HG03196 (cell line): Measurements from ENCODE around the gene EPHA3.
"Not testable (repeated sequence)": the region's sequence is repeated elsewhere in the genome, so short reads cannot be mapped to it uniquely, and the experiment has no call there.

Source experiments
- ATAC-seq: cut with Tn5 transposase; IDR thresholded peaks from one replicate; pipeline ENCODE4 v1.9.1; 2021; ENCODE audit not compliant: unreplicated experiment

Gene EPHA3

DNA sequence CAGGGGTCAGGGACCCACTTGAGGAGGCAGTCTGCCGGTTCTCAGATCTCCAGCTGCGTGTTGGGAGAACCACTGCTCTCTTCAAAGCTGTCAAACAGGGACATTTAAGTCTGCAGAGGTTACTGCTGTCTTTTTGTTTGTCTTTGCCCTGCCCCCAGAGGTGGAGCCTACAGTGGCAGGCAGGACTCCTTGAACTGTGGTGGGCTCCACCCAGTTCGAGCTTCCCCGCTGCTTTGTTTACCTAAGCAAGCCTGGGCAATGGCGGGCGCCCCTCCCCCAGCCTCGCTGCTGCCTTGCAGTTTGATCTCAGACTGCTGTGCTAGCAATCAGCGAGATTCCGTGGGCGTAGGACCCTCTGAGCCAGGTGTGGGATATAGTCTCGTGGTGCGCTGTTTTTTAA is 243.5 kb downstream of the EPHA3 start:
- ATAC-seq, result not testable (repeated sequence)

DNA sequence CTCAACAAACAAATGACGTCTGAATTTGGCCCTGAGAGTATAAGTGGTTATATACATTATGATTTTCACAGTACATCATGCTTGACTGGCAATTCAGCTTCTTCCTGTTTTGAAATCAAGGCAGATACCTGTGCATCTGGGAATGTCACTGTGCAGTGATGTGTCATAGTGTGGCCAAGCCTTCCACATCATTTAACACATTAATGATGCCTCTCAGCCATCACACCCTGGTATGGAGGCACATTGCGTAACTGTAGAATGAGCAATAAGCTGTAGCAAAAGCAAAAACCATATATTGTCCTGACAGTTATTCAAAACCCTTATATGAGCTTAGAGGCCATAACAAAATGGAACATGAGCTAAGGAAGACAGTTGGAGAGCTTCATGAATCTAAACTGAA is 246.0 kb downstream of the EPHA3 start:
- no peak for ATAC-seq

DNA sequence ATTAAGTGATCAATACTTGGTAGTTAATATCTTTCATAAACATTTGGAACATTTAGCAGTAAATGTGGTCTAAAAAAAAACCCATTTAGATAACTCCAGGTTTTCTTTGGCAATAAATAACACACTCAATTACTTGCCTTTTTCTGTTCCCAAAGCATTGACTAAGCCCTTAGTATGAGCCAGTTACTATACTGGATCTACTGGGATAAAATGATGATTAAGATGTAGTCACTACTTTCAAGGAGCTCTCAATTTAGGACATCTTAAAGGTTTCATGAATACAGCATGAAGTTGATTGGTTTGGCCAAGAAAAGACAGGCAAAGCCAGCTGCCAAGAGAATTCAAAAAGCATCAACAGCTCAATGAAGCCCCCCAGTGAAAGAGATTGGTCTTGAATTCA is 250.9 kb downstream of the EPHA3 start:
- no peak for ATAC-seq

DNA sequence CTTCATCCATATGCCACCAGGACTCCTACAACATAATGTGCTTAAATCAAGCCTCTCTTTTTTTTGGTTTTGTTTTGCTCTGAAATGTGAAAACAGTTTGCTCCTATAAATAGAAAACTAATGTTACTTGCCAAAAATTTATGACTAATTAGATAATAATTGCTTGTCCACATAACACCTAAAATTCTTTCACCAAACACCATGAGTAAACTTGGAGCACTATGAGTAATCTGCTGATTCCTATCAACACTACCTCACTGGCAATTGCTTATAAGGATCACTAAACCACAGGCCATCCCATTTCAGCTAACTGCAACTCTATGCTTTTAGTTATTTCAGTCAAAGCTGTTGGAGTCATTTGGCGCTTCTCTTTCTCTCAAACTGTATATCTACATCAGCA is 252.7 kb downstream of the EPHA3 start:
- ATAC-seq, result no peak

DNA sequence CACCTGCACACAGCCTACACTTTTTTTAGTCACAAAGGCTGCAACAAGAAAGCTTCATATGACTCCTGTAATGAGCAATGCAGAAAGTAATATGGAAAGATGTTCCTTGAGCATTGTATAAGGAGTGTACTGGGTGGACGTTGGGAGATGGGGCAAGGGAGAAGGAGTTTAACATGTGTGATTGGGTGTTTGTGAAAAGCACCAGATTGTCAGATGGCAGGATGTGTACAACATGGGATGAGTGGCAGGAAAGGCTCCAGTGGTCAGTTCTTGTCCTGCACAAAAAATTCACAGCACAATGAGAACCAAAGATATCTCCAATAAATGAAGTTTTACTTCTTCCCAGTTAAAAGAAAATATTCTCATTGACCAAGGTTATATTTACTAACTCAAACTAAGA is 255.1 kb downstream of the EPHA3 start:
- ATAC-seq, result no peak

DNA sequence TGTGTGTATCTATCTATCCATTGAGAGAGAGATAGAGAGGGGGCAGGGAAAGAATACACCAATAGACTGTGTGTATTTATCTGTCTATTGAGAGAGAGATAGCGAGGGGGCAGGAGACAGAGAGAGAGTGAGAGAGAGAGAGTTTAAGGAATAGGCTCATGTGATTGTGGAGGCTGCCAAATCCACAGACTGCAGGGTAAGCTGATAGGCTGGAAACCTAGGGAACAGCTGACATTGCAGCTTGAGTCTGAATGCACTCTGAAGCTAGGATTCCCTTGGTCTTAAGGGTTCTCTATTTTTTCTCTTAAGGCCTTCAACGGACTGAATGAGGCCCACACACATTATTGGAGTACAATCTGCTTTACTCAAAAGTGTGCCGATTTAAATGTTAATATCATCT is 255.8 kb downstream of the EPHA3 start:
- ATAC-seq, result no peak

DNA sequence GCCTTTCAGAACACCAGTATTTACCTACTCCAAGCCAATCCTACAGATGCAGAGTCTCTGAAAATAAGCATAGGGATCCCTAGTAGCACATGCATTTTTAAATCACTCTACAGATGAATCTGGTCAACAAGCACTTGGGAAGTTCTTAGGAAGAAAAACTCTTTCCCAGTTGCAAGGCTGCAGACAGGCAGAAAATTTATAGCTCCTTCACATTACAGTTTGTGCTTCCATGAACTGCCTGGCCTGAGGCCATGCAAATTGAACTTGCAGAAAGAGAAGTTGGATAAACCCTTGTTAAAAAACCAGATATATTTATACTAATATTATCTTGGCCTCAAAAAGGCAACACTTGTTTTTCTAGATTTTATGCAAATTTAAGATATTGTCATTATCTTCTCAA is 256.9 kb downstream of the EPHA3 start:
- no peak for ATAC-seq

DNA sequence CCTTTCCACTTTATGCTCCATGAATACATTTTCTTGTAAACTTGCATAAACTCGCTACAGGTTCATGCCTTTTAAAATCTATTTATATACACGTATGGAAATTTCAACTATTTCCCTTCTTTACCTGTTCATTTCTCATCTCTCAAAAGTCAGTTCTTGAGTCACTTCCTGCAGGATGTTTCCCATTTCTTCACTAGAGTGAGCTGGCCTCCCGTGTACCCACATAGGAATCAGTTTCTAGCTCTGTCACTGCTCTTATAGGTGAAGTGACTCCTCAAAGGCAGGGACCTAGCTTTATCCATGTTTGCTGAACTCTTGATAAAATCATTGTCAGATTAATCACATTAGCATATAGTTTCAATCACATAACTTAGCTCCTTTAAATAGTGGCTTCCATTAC is 259.7 kb downstream of the EPHA3 start:
- ATAC-seq, result no peak

DNA sequence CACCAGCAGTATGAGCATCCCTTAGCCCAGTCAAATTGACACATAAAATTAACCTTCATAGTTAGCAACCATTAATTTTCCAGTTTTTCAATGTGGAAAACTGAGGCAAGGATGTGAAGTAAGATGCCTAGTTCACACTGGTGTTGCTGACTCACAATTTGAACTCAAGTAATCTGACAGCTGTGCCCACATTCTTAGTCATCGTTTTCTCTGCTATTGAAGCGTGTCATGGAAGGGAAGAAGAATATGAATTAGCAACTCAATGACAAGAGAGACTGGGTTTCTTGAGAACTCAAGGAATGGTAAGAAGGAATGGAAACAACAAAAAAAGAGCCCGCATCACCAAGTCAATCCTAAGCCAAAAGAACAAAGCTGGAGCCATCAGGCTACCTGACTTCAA is 261.4 kb downstream of the EPHA3 start:
- ATAC-seq, result no peak

DNA sequence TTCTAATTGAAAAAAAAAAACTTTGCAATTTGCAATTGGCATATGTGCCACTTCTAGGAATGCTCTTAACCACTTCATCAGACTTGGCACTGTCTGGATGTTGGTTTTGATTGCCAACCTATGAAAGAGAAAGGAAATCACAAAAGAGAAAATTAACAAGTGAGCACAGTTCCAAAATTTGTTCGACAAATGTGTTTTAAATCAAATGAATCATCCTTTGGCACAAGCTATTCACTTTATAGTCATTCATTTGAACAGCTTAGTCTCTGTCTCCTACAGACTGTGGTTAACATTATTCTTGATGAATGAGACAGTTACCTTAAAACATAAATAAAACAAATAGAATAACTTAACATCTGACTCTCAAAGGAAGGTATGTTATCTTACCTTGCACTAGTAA is 265.0 kb downstream of the EPHA3 start:
- no peak for ATAC-seq

DNA sequence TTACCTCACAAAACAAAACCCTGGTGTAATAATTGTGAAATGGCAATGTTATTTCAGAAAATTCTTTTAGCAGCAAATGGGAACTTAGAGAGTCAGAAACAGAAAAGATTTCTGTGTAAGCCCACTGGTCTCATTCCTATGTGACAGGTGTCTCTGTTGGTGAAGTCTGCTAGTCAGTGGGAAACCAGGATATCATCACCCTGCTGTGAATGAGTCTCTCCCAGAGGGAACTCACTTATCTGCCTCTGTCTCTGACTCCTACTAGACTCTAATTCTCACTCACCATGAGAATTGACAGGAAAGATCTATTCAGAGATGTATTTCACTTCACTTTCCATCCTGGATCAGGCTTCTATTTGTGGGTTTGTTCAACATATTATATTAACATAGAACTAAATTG is 266.0 kb downstream of the EPHA3 start:
- no peak for ATAC-seq

DNA sequence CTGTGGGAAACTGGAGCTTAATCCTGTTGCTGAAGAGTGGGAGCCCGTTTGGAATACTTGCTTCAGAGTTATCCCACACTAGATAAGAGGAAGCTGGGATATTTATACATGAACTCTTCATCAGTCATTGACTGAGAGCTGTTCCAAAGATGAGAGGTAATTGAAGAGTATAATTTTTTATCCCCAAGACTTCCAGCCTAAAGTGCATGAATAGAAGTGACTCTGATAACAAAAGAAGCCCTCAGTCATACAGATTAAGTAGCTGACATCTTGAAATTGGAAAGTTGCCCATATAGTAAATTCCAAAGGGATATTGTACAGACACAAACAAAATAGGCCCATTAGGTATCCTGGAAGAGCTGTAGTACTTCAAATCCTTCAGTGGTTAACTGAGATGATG is 268.0 kb downstream of the EPHA3 start:
- no peak for ATAC-seq

DNA sequence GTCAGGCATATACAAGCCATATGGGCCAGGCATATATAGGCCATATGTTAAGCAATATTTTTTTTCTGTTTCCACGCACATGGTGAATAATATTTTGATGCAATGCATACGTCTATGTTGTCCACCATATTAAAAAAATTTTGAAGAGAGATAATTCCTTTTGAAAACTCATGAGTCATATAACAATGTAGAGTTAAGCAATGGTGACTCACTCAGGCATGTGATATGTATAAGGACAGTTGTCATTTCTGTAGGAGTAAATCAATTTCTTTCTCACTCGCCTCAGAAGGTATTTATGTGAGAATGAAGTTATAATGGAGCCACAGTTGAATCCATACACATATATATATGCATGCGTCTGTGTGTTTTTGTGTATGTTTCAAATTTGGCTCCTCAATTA is 272.6 kb downstream of the EPHA3 start:
- ATAC-seq, result no peak

DNA sequence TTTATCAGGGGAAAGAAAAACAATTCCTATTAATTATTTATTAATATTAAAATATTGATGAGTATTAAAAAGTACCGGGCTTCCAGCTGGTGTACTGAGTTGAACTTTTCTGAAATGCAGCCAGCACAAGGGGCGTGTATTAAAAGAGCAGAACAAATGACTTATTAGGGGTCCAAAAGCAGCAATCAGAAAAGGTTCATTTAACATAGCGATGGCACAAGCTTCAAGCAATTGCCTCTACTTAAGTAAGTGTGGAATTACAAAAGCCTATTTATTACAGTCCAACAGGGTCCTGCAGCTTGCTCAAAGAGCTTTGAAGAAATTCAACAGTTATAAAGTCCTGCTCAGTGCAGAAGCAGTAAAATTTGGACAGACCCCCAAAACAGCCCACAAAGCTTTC is 285.6 kb downstream of the EPHA3 start:
- ATAC-seq, result no peak

DNA sequence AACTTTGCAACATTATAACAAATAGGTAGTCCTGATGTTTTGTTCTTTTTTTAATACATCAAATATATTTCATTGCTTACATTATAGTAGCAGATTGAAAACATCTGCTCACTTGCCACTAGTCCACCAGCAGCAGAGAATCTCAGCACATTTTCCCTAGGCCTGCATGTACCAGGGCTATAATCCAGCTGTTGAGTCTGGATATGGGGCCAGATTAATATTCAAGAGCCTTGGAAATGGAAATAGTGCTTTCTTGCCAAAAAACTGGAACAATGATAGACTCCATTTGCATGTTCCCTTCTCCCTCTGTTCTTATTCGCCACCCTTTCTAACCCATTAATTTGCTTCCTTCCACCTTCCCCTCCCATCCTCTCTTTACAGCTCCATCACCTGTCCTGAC is 288.0 kb downstream of the EPHA3 start:
- no peak for ATAC-seq

DNA sequence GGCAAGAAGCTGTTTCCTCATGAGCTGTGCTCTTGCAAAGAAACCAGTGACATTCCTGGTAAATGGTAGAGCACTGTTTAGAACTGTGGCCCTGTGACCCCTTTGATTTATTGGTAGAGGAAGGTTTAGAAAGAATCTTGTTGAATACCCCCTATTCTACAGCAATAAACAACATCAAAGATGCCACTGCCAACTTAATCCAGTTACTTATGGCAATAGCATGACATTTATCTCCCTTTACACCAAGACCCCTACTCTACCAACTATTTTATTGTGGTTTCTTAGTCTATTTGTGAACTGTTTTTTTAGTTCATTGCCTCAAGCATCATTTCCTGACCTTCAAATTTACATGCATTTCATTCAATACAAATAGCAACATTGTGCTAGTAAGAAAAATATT is 288.6 kb downstream of the EPHA3 start:
- ATAC-seq, result no peak

DNA sequence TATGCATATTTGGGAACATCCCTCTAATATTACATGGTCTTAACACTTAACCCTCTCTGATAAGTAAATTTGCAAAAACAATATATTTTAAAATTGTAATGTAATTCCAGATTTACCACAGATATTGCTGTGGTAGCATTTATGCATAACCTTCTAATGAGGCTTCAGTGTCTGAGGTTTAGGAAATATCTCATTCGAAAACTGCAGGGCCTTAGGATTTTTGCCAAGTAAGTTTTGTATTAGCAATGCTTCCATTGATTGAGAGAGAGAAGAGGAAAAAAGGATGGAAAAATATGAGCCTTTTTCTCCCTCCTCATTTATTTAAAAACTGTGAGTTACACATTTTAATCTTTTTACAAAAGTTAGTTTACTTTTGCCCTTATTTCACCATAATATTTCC is 294.6 kb downstream of the EPHA3 start:
- no peak for ATAC-seq

DNA sequence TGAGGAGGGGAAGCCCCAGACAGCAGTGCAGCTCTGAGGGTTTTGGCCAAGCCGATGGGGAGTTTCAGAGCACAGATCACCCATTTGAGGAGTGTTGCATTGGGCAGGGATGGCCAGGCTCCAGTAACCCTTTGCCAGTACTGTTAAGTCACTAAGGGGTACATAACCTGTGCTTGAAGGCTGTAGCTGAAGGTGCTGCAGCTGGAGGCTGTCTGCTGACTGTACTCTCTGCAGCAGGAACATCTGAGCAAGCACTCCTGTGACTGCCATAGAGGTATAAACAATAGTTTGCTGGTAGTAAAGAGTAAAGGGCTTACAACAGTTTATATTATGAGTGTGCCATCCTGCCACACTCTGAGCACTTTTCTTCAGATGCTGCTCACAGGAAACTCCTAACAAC is 297.8 kb downstream of the EPHA3 start:
- no peak for ATAC-seq

DNA sequence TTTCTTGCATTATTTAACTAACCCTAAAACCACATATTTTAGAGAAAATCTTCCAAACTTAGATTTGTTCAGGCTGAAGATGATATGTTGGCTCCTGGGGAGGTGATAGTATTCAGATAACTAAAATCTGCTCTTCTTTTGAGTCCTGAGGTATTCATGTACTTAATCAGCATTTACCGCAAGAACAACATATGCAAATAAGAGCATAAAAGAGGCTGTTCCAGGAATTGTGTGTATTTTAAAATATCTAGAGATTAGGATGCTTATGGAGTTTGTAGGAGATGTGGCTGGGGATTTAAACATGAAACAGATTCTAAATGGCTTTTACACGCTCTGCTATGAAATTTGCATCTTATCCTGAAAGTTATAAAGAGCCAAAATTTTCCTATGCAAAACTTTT is 298.2 kb downstream of the EPHA3 start:
- ATAC-seq, result no peak

DNA sequence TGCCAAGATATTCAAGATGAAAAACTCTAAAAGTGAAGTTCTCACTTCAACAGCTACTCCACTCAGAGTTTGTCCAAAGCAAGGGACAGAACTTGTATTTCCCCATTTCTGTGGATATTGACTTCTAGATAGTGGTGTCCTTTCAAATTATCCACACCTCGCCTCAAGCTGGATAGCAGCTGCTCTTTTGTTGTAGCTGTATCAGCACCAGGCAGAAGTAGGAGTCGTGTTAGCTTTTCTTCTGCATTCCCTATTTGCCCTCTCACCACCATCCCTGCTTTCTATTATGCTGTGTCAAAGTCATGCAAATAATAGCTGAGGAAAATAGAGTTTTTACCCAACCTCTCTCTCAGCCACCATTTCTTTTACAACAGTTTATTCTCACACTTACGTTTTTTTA is 303.8 kb downstream of the EPHA3 start:
- ATAC-seq, result no peak

DNA sequence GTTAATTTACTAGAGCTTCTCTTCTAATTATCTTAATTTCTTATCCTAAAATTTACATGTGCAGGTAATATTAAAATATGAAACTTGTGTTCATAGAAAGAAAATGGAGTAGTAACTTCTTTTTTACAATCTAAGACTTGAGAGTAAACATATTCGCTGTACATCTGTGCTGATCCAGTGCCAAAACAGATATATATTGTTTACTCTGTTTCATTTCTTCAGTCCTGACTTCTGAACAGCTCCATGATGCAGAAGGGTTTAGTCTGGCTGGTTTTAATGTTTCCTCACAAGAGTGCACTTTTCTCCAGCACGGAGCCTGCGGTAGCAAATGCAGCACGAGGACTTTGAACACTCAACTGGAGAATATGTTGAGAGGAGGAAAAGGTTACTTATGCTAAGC is 306.8 kb downstream of the EPHA3 start:
- no peak for ATAC-seq

DNA sequence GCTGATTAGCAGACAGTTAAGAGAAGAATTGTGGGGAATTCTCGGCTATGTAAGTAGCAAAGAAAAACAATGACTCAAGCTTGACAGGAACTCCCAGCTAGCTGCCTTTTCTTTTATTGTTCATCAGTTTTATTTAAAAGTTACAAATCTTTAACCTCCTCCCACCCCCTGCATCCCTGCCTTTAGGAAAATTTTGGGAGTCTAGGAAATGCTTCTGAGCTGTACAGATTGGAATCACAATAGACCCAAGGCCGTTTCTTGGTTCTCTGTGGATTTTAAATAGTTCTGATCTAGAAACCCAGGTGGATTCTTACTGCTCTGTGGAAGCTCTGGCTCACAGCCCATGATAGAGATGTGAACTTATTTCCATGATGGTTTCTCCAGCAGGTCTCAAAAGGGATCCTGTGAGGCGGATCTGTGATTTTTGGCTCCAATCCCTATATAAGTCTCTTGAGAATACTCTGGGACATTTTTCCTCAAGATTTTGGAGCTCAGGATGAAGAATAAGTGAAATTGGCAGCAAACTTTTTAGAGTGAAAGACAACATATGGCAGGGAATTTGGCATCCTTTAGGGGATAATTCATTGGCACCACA is 312.3 kb downstream of the EPHA3 start:
- ATAC-seq, result no peak

DNA sequence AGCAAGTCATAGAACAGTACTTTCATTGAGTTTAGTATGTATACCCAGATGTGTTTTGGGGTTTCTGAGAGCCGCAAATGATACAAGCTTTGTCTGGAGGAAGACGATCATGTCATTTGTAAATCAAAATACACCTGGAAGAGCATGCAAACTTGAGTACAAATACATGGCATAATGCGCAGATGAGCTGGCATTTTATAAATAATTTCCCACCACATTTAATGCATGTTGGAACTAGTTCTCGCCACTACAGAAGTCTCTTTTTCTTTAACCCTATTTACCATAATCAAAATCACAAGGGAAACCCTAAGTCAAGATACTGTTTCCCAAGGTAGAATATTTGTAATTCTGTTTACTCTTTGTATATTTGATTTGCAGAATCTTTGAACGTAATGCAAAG is 318.6 kb downstream of the EPHA3 start:
- ATAC-seq, result no peak
